Nephron progenitor cell (in vitro differentiated cells): Measurements from ENCODE around the gene GRHL1.

Experiments used
- DNase-seq: peaks from one replicate; pipeline ENCODE4 v3.0.0; 2021
- H3K27ac Mint-ChIP-seq: 2 replicates; pipeline ENCODE4 v1.8.0; 2021; ENCODE audit warnings: mild to moderate bottlenecking, moderate library complexity, mixed read lengths
- H3K27me3 Mint-ChIP-seq: 2 replicates; pipeline ENCODE4 v1.8.0; 2021; ENCODE audit warnings: mild to moderate bottlenecking, low read depth, mixed read lengths; ENCODE audit not compliant: poor library complexity
- H3K36me3 Mint-ChIP-seq: 2 replicates; pipeline ENCODE4 v1.8.0; 2021; ENCODE audit warnings: low read depth, mixed read lengths
- H3K4me1 Mint-ChIP-seq: 2 replicates; pipeline ENCODE4 v1.8.0; 2021; ENCODE audit warnings: mixed read lengths
- H3K4me3 Mint-ChIP-seq: 2 replicates; pipeline ENCODE4 v1.8.0; 2021; ENCODE audit warnings: mild to moderate bottlenecking, moderate library complexity, mixed read lengths
- H3K9me3 Mint-ChIP-seq: 2 replicates; pipeline ENCODE4 v1.8.0; 2021; ENCODE audit warnings: mild to moderate bottlenecking, moderate library complexity, mixed read lengths
- CTCF ChIP-seq: fragments of 200-600 bp; sonication (generic); IDR thresholded peaks from 2 replicates; pipeline ENCODE4 v1.5.0; 2021; ENCODE audit warnings: antibody characterized with exemption

GRHL1 gene

GRCh38 chr2:9966491-9967022 lies 15.1 kb downstream of the GRHL1 start:
- Mint-ChIP-seq H3K27me3 (peaks cover 7% of the 10 kb centered on the region), H3K9me3 (no peaks in the 10 kb centered on the region), H3K27ac (no peak overlapping the region), H3K4me1 (peaks cover 48% of the 10 kb centered on the region), H3K36me3 (no peaks in the 10 kb centered on the region), H3K4me3 (no peak overlapping the region)
- no peak for TF ChIP-seq CTCF
- no peak for DNase-seq

- H3K9me3 Mint-ChIP-seq = no peaks in the 10 kb centered on the region
- no peaks in the 10 kb centered on the region for H3K36me3 Mint-ChIP-seq
- H3K4me3 Mint-ChIP-seq = no peak overlapping the region
- H3K27ac Mint-ChIP-seq = no peak overlapping the region
- DNase-seq = no peak
- H3K27me3 Mint-ChIP-seq = peaks cover 4% of the 10 kb centered on the region
- peaks cover 49% of the 10 kb centered on the region for H3K4me1 Mint-ChIP-seq
- no peak for TF ChIP-seq CTCF
These were observed 15.7 kb downstream of the GRHL1 start for GRCh38 chr2:9967053-9967775.

- Mint-ChIP-seq H3K36me3 (no peaks in the 10 kb centered on the region), H3K27ac (no peak overlapping the region), H3K4me3 (peak overlapping the region; percentile 9), H3K27me3 (peaks cover 4% of the 10 kb centered on the region), H3K4me1 (peaks cover 65% of the 10 kb centered on the region), H3K9me3 (no peaks in the 10 kb centered on the region)
- no peak for TF ChIP-seq CTCF
- no peak for DNase-seq
These were observed 17.3 kb downstream of the GRHL1 start for GRCh38 chr2:9968553-9969497.

GRCh38 chr2:9970200-9971044 lies 18.9 kb downstream of the GRHL1 start:
- TF ChIP-seq CTCF = no peak
- Mint-ChIP-seq H3K9me3 (no peaks in the 10 kb centered on the region), H3K4me1 (peaks cover 78% of the 10 kb centered on the region), H3K36me3 (no peaks in the 10 kb centered on the region), H3K27me3 (peaks cover 2% of the 10 kb centered on the region), H3K27ac (peak overlapping the region; percentile 80), H3K4me3 (peak overlapping the region; percentile 42)
- DNase-seq = no peak

- no peak overlapping the region for H3K4me3 Mint-ChIP-seq
- TF ChIP-seq CTCF = no peak
- H3K4me1 Mint-ChIP-seq = peaks cover 78% of the 10 kb centered on the region
- peak overlapping the region; percentile 5 for H3K27ac Mint-ChIP-seq
- H3K27me3 Mint-ChIP-seq = no peaks in the 10 kb centered on the region
- DNase-seq = no peak
- no peaks in the 10 kb centered on the region for H3K36me3 Mint-ChIP-seq
- H3K9me3 Mint-ChIP-seq = no peaks in the 10 kb centered on the region
These were observed 19.8 kb downstream of the GRHL1 start for GRCh38 chr2:9971105-9971818.
